HepG2 (cell line): ENCODE data around the gene MTUS2. TPM values are rescaled to one million over a fixed set of nuclear protein-coding genes. Genes with fewer than 3 reads are reported as not detected.

Experiments
- ATAC-seq: fragments of 200-7000 bp; cut with Tn5 transposase; 3 replicates; pipeline ENCODE4 v1.9.1; 2020; ENCODE audit warnings: mild to moderate bottlenecking, moderate library complexity
- BruUV-seq: library from RNA; stranded (reverse); fragments of 400-500 nt; replicated peaks from 2 replicates; lab custom pipeline; 2021; lab: Mats Ljungman, UMichigan
- CTCF ChIA-PET: fragments of 300-600 bp; formaldehyde crosslinking; extraction: SDS; loops from one replicate; lab custom pipeline; 2021; ENCODE audit warnings: low total read pairs, inconsistent platforms, low intra/inter-chr PET ratio; lab: Yijun Ruan, JAX
- POLR2A ChIA-PET: fragments of 350-600 bp; sonication (Branson Sonifier 250); formaldehyde crosslinking; loops from one replicate; lab custom pipeline; 2020; ENCODE audit warnings: antibody characterized with exemption, inconsistent platforms; lab: Yijun Ruan, JAX
- DNase-seq: peaks from one replicate; pipeline ENCODE4 v3.0.0-alpha.2; 2015; ENCODE audit warnings: low spot score
- FAIRE-seq: peaks from 3 replicates; lab custom pipeline; 2011; peaks lifted over from hg19 to GRCh38; lab: Jason Lieb, UNC
- H2AFZ ChIP-seq: one replicate; pipeline ENCODE4 v1.6.1; 2011; ENCODE audit warnings: low read length, inconsistent platforms
- H3K27ac ChIP-seq: fragments of 300-600 bp; 3 replicates; pipeline ENCODE4 v1.8.0; 2011; ENCODE audit warnings: mixed run types, mild to moderate bottlenecking, mixed read lengths, low read length, inconsistent platforms; ENCODE audit not compliant: insufficient read depth; ENCODE audit errors: extremely low read length
- H3K27me3 ChIP-seq, 2 experiments: fragments of 200-600 bp in 1 of 2; 2 replicates in 1 of 2; 3 replicates in 1 of 2; pipeline versions ENCODE4 v1.6.0 to v1.8.0; 2011; ENCODE audit warnings: low read length in 2 of 2, mild to moderate bottlenecking in 2 of 2, moderate library complexity in 2 of 2, inconsistent platforms in 1 of 2; ENCODE audit not compliant: insufficient read depth in 2 of 2, control insufficient read depth in 1 of 2
- H3K36me3 ChIP-seq, 2 experiments: fragments of 200-600 bp in 1 of 2; replicated peaks in 1 of 2; 2 replicates in 1 of 2; 3 replicates in 1 of 2; pipeline versions ENCODE4 v1.5.1 to v1.8.0; 2011; ENCODE audit warnings: low read length in 2 of 2, inconsistent platforms in 1 of 2; ENCODE audit not compliant: insufficient read depth in 2 of 2, control insufficient read depth in 1 of 2
- H3K4me1 ChIP-seq: 2 replicates; pipeline ENCODE4 v1.5.1; 2012; ENCODE audit warnings: low read length, inconsistent platforms; ENCODE audit not compliant: insufficient read depth
- H3K4me2 ChIP-seq: 2 replicates; pipeline ENCODE4 v1.6.0; 2011; ENCODE audit warnings: low read depth, low read length, inconsistent platforms
- H3K4me3 ChIP-seq, 3 experiments: fragments of 200-600 bp in 1 of 3; sonication (generic), shearing (Covaris generic) in 1 of 3; replicated peaks in 1 of 3; 2 replicates each; pipeline ENCODE4 v1.5.1; 2011 to 2016; ENCODE audit warnings: low read length in 3 of 3, inconsistent platforms in 2 of 3, low read depth in 2 of 3, mild to moderate bottlenecking in 2 of 3, control low read depth in 1 of 3, mixed read lengths in 1 of 3; ENCODE audit not compliant: insufficient read depth in 1 of 3
- H3K79me2 ChIP-seq: one replicate; pipeline ENCODE4 v1.6.1; 2011; ENCODE audit warnings: low read length, inconsistent platforms; ENCODE audit not compliant: insufficient read depth
- H3K9ac ChIP-seq: 2 replicates; pipeline ENCODE4 v1.6.0; 2011; ENCODE audit warnings: mild to moderate bottlenecking, low read depth, low read length, inconsistent platforms; ENCODE audit not compliant: insufficient read depth
- H3K9me3 ChIP-seq: 2 replicates; pipeline ENCODE4 v1.5.1; 2012; ENCODE audit warnings: mild to moderate bottlenecking, low read length
- H4K20me1 ChIP-seq: 2 replicates; pipeline ENCODE4 v1.6.0; 2011; ENCODE audit warnings: inconsistent platforms, mild to moderate bottlenecking, low read length, moderate library complexity; ENCODE audit not compliant: insufficient read depth
- MXD4 ChIP-seq: IDR thresholded peaks from 2 replicates; pipeline ENCODE4 v1.6.1; 2016; ENCODE audit warnings: mild to moderate bottlenecking, missing biosample characterization, missing genetic modification reagents
- RBM39 ChIP-seq: fragments of 200-400 bp; formaldehyde crosslinking; IDR thresholded peaks from one replicate; pipeline ENCODE4 v1.6.1; 2018; ENCODE audit warnings: antibody characterized with exemption, mild to moderate bottlenecking, low read depth, low read length; ENCODE audit not compliant: poor library complexity, severe bottlenecking
- SETDB1 ChIP-seq: sonication (generic); formaldehyde crosslinking; IDR thresholded peaks from 2 replicates; pipeline ENCODE4 v1.5.1; 2020; ENCODE audit warnings: missing genetic modification reagents, mild to moderate bottlenecking, borderline replicate concordance
- WGBS: methylation state at CpG from one replicate; pipeline ENCODE4 v1.1.6; 2017; ENCODE audit warnings: low lambda C conversion rate; 5-methylcytosine and 5-hydroxymethylcytosine counted together
- in situ Hi-C: cut with HindIII; loops from 2 replicates; pipeline ENCODE4 v1.10.0; 2017; ENCODE audit warnings: low pct_unique_long_range_greater_than_20kb; ENCODE audit not compliant: extremely low pct_ligation_motif_present
- intact Hi-C: fragments of 100-400 bp; cut with micrococcal nuclease; formaldehyde crosslinking; loops from one replicate; pipeline ENCODE4 v1.10.0; 2022; ENCODE audit not compliant: unreplicated experiment
- polyA plus RNA-seq, 8 experiments: library from polyadenylated mRNA; depleted of rRNA in 3 of 8; stranded (reverse) in 7 of 8; unstranded in 1 of 8; fragments of >200 nt; fragmentation: Illumina TruSeq in 4 of 8; extraction: Trizol in 4 of 8; gene quantifications; 2 replicates each; pipeline versions ENCODE4 v1.2.1 to v1.2.3, GENCODE V29; 2011 to 2016; ENCODE audit warnings: low read depth in 4 of 8, missing spikeins in 1 of 8, mixed read lengths in 1 of 8; ENCODE audit not compliant: insufficient read depth in 1 of 8
- total RNA-seq, 5 experiments: library from RNA; depleted of rRNA; stranded (reverse); fragments of >200 nt; fragmentation: Illumina TruSeq; extraction: Trizol; gene quantifications; 2 replicates each; pipeline ENCODE4 v1.2.3, GENCODE V29; 2016; ENCODE audit warnings: low read depth in 1 of 5
- TF ChIP-seq, protein P1 (sequence below): sonication (generic); formaldehyde crosslinking; conservative IDR thresholded peaks from 2 replicates; pipeline ENCODE4 v1.4.0; 2020; ENCODE audit warnings: mild to moderate bottlenecking, missing genetic modification reagents, moderate library complexity
- TF ChIP-seq, protein P2 (sequence below): sonication (generic); formaldehyde crosslinking; IDR thresholded peaks from 2 replicates; pipeline ENCODE4 v1.4.0; 2020; ENCODE audit warnings: missing genetic modification reagents
- TF ChIP-seq, protein P3 (sequence below): sonication (generic); formaldehyde crosslinking; IDR thresholded peaks from 2 replicates; pipeline ENCODE4 v1.5.1; 2020; ENCODE audit warnings: missing genetic modification reagents, mild to moderate bottlenecking, borderline replicate concordance
- TF ChIP-seq, protein P4 (sequence below): sonication (generic); formaldehyde crosslinking; conservative IDR thresholded peaks from 2 replicates; pipeline ENCODE4 v1.8.1; 2023; ENCODE audit warnings: missing genetic modification reagents
- TF ChIP-seq, protein P5 (sequence below): sonication (generic); formaldehyde crosslinking; IDR thresholded peaks from 2 replicates; pipeline ENCODE4 v1.4.0; 2020; ENCODE audit warnings: missing genetic modification reagents

MTUS2 gene
- total and polyA plus RNA-seq, 2 of the 13 experiments (the other 11 are each of a cell fraction or from before 2014, with no cell fraction given) = not detected

DNA sequence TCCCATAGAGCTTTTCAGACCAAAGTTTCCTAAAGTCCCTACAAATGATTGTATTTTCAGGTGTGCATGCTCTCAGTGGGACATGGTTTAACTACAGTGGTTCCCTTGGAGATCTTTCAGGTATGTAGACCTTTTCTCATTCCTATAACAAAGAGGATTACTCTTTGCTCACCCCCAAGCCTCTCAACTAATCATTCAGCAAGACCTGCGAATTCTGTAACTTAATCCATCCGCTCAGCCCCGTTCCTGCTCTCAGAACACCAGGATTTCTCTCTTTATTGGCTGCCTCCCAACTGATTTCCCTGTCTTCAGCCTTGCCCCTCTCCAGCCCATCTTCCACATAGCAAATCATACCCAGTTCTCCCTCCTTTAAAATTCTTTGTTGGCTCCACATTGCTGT is 253.6 kb downstream of the MTUS2 start:
- H3K9me3 ChIP-seq = peaks cover 95% of the 10 kb centered on the region
- no peak for FAIRE-seq
- intact Hi-C loops = no loop called here
- TF ChIP-seq, protein P1, sequence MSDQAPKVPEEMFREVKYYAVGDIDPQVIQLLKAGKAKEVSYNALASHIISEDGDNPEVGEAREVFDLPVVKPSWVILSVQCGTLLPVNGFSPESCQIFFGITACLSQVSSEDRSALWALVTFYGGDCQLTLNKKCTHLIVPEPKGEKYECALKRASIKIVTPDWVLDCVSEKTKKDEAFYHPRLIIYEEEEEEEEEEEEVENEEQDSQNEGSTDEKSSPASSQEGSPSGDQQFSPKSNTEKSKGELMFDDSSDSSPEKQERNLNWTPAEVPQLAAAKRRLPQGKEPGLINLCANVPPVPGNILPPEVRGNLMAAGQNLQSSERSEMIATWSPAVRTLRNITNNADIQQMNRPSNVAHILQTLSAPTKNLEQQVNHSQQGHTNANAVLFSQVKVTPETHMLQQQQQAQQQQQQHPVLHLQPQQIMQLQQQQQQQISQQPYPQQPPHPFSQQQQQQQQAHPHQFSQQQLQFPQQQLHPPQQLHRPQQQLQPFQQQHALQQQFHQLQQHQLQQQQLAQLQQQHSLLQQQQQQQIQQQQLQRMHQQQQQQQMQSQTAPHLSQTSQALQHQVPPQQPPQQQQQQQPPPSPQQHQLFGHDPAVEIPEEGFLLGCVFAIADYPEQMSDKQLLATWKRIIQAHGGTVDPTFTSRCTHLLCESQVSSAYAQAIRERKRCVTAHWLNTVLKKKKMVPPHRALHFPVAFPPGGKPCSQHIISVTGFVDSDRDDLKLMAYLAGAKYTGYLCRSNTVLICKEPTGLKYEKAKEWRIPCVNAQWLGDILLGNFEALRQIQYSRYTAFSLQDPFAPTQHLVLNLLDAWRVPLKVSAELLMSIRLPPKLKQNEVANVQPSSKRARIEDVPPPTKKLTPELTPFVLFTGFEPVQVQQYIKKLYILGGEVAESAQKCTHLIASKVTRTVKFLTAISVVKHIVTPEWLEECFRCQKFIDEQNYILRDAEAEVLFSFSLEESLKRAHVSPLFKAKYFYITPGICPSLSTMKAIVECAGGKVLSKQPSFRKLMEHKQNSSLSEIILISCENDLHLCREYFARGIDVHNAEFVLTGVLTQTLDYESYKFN (CRISPR knock-in tag) = no peak
- TF ChIP-seq MXD4 (CRISPR knock-in tag) (no peak), SETDB1 (CRISPR knock-in tag) (no peak), RBM39 (no peak)
- TF ChIP-seq, protein P2, sequence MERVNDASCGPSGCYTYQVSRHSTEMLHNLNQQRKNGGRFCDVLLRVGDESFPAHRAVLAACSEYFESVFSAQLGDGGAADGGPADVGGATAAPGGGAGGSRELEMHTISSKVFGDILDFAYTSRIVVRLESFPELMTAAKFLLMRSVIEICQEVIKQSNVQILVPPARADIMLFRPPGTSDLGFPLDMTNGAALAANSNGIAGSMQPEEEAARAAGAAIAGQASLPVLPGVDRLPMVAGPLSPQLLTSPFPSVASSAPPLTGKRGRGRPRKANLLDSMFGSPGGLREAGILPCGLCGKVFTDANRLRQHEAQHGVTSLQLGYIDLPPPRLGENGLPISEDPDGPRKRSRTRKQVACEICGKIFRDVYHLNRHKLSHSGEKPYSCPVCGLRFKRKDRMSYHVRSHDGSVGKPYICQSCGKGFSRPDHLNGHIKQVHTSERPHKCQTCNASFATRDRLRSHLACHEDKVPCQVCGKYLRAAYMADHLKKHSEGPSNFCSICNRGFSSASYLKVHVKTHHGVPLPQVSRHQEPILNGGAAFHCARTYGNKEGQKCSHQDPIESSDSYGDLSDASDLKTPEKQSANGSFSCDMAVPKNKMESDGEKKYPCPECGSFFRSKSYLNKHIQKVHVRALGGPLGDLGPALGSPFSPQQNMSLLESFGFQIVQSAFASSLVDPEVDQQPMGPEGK = no peak
- TF ChIP-seq, protein P3, sequence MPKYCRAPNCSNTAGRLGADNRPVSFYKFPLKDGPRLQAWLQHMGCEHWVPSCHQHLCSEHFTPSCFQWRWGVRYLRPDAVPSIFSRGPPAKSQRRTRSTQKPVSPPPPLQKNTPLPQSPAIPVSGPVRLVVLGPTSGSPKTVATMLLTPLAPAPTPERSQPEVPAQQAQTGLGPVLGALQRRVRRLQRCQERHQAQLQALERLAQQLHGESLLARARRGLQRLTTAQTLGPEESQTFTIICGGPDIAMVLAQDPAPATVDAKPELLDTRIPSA (CRISPR knock-in tag) = no peak
- TF ChIP-seq, protein P4, sequence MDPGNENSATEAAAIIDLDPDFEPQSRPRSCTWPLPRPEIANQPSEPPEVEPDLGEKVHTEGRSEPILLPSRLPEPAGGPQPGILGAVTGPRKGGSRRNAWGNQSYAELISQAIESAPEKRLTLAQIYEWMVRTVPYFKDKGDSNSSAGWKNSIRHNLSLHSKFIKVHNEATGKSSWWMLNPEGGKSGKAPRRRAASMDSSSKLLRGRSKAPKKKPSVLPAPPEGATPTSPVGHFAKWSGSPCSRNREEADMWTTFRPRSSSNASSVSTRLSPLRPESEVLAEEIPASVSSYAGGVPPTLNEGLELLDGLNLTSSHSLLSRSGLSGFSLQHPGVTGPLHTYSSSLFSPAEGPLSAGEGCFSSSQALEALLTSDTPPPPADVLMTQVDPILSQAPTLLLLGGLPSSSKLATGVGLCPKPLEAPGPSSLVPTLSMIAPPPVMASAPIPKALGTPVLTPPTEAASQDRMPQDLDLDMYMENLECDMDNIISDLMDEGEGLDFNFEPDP = no peak
- TF ChIP-seq, protein P5, sequence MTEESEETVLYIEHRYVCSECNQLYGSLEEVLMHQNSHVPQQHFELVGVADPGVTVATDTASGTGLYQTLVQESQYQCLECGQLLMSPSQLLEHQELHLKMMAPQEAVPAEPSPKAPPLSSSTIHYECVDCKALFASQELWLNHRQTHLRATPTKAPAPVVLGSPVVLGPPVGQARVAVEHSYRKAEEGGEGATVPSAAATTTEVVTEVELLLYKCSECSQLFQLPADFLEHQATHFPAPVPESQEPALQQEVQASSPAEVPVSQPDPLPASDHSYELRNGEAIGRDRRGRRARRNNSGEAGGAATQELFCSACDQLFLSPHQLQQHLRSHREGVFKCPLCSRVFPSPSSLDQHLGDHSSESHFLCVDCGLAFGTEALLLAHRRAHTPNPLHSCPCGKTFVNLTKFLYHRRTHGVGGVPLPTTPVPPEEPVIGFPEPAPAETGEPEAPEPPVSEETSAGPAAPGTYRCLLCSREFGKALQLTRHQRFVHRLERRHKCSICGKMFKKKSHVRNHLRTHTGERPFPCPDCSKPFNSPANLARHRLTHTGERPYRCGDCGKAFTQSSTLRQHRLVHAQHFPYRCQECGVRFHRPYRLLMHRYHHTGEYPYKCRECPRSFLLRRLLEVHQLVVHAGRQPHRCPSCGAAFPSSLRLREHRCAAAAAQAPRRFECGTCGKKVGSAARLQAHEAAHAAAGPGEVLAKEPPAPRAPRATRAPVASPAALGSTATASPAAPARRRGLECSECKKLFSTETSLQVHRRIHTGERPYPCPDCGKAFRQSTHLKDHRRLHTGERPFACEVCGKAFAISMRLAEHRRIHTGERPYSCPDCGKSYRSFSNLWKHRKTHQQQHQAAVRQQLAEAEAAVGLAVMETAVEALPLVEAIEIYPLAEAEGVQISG (CRISPR knock-in tag) = no peak
- H2AFZ ChIP-seq = no peak overlapping the region
- no peaks in the 10 kb centered on the region for H3K36me3 ChIP-seq
- no peaks in the 10 kb centered on the region for H4K20me1 ChIP-seq
- no peaks in the 10 kb centered on the region for H3K4me1 ChIP-seq
- BruUV-seq = no TSS peak
- WGBS = 0% methylated on average over 3 of the region's 3 CpGs
- no peak overlapping the region for H3K9ac ChIP-seq
- CTCF ChIA-PET = no interaction called here
- in situ Hi-C loops = no loop called here
- no peak overlapping the region for H3K4me3 ChIP-seq
- POLR2A ChIA-PET = no interaction called here
- no peak overlapping the region for H3K27ac ChIP-seq
- DNase-seq = no peak
- H3K27me3 ChIP-seq = no peaks in the 10 kb centered on the region
- H3K4me2 ChIP-seq = no peak overlapping the region
- no peak for ATAC-seq
- H3K79me2 ChIP-seq = no peaks in the 10 kb centered on the region
